Activated gamma-delta T cell treated with Interleukin-2 at 50 U/mL for 16 hours (primary cell): ENCODE results near the gene ZSWIM1.

Experiments
- DNase-seq: peaks from one replicate; pipeline ENCODE4 v3.0.0-alpha.2; 2020

The ZSWIM1 gene

GRCh38 chr20:45880988-45881788 lies at the start of gene ZSWIM1:
ZSWIM1 (plus strand) TSS chr20:45881227; CDS start chr20:45882593, 1,366 bp downstream.
- peak; percentile 98 for DNase-seq

DNA sequence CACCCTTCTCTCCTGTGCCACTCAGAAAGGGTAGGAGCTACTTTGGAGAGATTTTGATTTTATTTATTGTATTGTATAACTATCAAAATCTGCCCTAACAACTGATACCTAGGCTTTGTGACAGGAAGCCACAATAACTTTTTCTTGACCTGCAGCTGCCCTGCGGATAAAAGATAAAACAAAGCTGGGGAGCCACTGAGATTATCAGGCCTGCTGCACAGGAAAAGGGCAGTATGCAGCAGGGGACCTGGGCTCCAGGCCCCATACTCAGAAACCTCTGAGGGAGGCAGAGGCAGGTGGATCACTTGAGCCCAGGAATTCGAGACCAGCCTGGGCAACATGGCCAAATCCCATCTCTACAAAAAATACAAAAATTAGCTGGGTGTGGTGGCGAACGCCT lies 48.4 kb upstream of the ZSWIM1 start:
- DNase-seq = no peak

- peak; percentile 10 for DNase-seq
Observed at GRCh38 chr20:45833030-45833882, 47.8 kb upstream of the ZSWIM1 start, which contains the start of gene SNX21. SNX21 (plus strand) TSS chr20:45833799; CDS start chr20:45833920, 121 bp downstream.

- DNase-seq = peak; percentile 40
Observed at GRCh38 chr20:45833883-45834796, 46.9 kb upstream of the ZSWIM1 start.

DNA sequence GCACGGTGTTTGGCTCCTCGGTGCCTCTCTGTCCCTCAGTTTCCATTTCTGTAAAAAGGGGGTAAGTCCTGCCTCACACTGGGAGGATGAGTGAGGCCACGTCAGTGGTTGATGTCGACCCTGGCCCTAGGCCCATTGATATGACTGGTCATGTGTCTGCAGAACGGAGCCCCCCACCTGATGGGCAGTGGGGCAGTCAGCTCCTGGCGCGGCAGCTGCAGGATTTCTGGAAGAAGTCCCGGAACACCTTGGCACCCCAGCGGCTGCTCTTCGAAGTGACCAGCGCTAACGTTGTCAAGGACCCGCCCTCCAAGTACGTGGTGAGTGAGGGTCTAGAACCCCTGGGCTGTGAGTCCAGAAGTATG lies 46.2 kb upstream of the ZSWIM1 start:
- DNase-seq = no peak

GRCh38 chr20:45835329-45835765 lies 45.7 kb upstream of the ZSWIM1 start:
- DNase-seq = no peak

DNA sequence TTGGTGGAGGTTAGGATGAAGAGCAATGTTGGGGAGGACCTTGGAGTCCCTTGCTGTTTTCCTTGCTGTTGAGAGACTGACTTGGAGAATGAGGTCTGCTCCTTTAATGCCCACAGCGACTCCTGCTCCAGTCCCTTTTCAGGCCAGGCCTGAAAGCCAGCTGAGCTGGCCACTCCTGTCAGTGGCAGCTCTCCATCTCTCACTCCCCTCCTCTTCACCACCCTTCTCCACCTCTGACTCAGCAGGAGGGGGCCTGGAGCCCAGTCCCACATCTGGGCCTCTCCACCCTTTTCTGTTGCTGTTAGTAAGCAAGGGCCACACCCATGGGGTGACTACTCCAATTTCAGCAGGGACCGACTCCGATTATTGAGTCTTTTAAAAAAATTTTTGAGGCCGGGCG lies 45.2 kb upstream of the ZSWIM1 start:
- DNase-seq = no peak

GRCh38 chr20:45836841-45837240 lies 44.2 kb upstream of the ZSWIM1 start:
- DNase-seq = no peak

DNA sequence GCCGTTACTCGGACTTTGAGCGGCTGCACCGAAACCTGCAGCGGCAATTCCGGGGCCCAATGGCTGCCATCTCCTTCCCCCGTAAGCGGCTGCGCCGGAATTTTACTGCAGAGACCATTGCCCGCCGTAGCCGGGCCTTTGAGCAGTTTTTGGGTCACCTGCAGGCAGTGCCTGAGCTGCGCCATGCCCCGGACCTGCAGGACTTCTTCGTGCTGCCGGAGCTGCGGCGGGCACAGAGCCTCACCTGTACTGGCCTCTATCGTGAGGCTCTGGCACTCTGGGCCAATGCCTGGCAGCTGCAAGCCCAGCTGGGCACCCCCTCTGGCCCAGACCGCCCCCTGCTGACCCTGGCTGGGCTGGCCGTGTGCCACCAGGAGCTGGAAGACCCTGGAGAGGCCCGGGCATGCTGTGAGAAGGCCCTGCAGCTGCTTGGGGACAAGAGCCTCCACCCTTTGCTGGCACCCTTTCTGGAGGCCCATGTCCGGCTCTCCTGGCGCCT lies 40.3 kb upstream of the ZSWIM1 start:
- DNase-seq = no peak

GRCh38 chr20:45841407-45842129 lies 39.5 kb upstream of the ZSWIM1 start:
- DNase-seq = no peak

GRCh38 chr20:45842169-45842812 lies 38.7 kb upstream of the ZSWIM1 start:
- no peak for DNase-seq

GRCh38 chr20:45843506-45843905 lies 37.5 kb upstream of the ZSWIM1 start:
- no peak for DNase-seq

GRCh38 chr20:45845452-45845851 lies 35.6 kb upstream of the ZSWIM1 start:
- DNase-seq = no peak

- no peak for DNase-seq
Observed at GRCh38 chr20:45848421-45848820, 32.6 kb upstream of the ZSWIM1 start.

- DNase-seq = no peak
Observed at GRCh38 chr20:45848969-45849582, 32.0 kb upstream of the ZSWIM1 start.

- DNase-seq = no peak
Observed at GRCh38 chr20:45850238-45850637, 30.8 kb upstream of the ZSWIM1 start.

DNA sequence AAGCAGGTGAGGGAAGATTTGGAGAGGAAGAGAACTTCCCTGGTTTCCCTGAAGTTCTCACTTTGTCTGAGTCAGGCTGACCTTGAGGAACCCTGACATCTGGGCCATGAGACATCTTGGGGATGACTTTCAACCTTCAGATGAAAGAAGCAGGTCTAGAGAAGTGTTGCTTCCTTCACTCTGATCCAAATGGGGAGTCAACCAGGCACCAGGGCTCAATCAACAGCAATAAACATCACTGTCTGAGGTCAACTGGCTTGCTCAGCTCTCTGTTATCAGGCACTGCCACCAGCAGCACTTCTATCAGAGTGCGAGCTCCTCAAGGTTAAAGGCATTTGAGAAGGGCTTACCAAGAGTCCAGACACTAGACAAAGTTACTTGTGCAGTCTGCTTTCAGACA lies 30.1 kb upstream of the ZSWIM1 start:
- no peak for DNase-seq

DNA sequence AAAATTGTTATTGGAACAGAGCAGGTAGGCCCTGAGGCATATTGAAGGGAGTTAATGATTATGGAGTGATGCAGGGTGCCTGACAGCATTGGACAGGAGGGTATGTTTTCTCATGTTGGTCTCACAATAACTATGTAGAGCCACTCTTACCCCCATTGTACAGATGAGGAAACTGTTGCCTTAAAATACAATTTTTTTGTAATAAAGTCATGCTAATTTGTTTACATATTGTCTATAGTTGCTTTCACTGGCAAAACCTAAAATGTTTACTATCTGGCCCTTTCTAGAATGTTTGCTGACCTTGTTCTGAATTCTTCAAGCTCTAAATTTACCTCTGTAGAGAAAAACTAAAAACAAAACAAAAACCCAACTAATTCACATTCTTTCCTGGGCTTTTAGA lies 29.5 kb upstream of the ZSWIM1 start:
- no peak for DNase-seq

- no peak for DNase-seq
Observed at GRCh38 chr20:45852326-45852725, 28.7 kb upstream of the ZSWIM1 start.

DNA sequence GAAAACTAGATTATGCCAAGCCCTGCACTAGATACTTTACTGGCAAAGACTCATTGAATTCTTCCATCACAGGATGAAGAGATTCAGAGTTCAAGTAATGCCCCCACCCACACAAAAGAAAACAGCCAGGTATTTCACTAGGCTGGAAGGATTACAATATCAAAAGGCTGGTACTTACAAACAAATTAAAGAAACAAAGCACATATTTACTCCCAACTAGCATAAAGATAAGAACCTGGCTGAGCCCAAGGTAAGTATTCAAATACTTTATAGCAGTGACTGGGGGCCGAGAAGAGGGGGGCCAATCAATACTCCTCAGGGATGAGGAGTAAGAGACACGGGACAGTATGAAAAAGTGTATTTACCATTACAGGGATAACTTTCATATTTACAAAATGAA lies 27.5 kb upstream of the ZSWIM1 start:
- DNase-seq = no peak
